IMR-90 (cell line): Measurements from ENCODE around the gene HNF1B. TPM values are rescaled to one million over a fixed set of nuclear protein-coding genes. Genes with fewer than 3 reads are reported as not detected.

Experiments used
- ATAC-seq: fragments of 200-7000 bp; cut with Tn5 transposase; 2 replicates; pipeline ENCODE4 v1.9.1; 2020; ENCODE audit warnings: low read depth, mild to moderate bottlenecking, moderate library complexity
- BruUV-seq: library from RNA; stranded (reverse); fragments of 400-500 nt; replicated peaks from 2 replicates; lab custom pipeline; 2021; lab: Mats Ljungman, UMichigan
- CTCF ChIA-PET: fragments of 300-600 bp; formaldehyde crosslinking; extraction: SDS; loops from one replicate; lab custom pipeline; 2021; ENCODE audit warnings: antibody characterized with exemption; lab: Yijun Ruan, JAX
- POLR2A ChIA-PET: fragments of 300-600 bp; sonication (Branson Sonifier 250); formaldehyde crosslinking; loops from one replicate; lab custom pipeline; 2022; ENCODE audit warnings: antibody characterized with exemption; ENCODE audit not compliant: unreplicated experiment; lab: Charles Lee
- DNase-seq: peaks from one replicate; pipeline ENCODE4 v3.0.0; 2013
- H2AFZ ChIP-seq: replicated peaks from 2 replicates; pipeline ENCODE3; 2013; ENCODE audit warnings: low read length, mild to moderate bottlenecking; ENCODE audit not compliant: poor library complexity
- H2AK5ac ChIP-seq: 2 replicates; pipeline ENCODE4 v1.6.1; 2013; ENCODE audit warnings: low read depth, low read length, inconsistent platforms
- H2AK9ac ChIP-seq: replicated peaks from 2 replicates; pipeline ENCODE3; 2013; ENCODE audit warnings: mild to moderate bottlenecking, low read depth, low read length, moderate library complexity; ENCODE audit not compliant: poor library complexity
- H2BK120ac ChIP-seq: 2 replicates; pipeline ENCODE4 v1.6.1; 2013; ENCODE audit warnings: low read depth, low read length, inconsistent platforms
- H2BK15ac ChIP-seq: 3 replicates; pipeline ENCODE4 v1.6.1; 2013; ENCODE audit warnings: low read depth, low read length, inconsistent platforms
- H2BK20ac ChIP-seq: 2 replicates; pipeline ENCODE4 v1.6.1; 2013; ENCODE audit warnings: low read depth, mild to moderate bottlenecking, inconsistent platforms, low read length, moderate library complexity
- H2BK5ac ChIP-seq: 2 replicates; pipeline ENCODE4 v1.6.1; 2013; ENCODE audit warnings: mild to moderate bottlenecking, low read depth, low read length, inconsistent platforms; ENCODE audit not compliant: poor library complexity, severe bottlenecking
- H3K14ac ChIP-seq: replicated peaks from 2 replicates; pipeline ENCODE4 v1.6.1; 2013; ENCODE audit warnings: low read depth, low read length, inconsistent platforms
- H3K18ac ChIP-seq: 2 replicates; pipeline ENCODE4 v1.6.1; 2013; ENCODE audit warnings: low read depth, low read length, control low read depth
- H3K23ac ChIP-seq: 2 replicates; pipeline ENCODE4 v1.6.1; 2013; ENCODE audit warnings: low read depth, low read length, inconsistent platforms
- H3K27ac ChIP-seq: 2 replicates; pipeline ENCODE4 v1.5.1; 2013; ENCODE audit warnings: mild to moderate bottlenecking, control low read depth, low read length; ENCODE audit not compliant: insufficient read depth
- H3K27me3 ChIP-seq: 2 replicates; pipeline ENCODE4 v1.6.1; 2013; ENCODE audit warnings: low read length; ENCODE audit not compliant: control insufficient read depth, insufficient read depth
- H3K36me3 ChIP-seq: 2 replicates; pipeline ENCODE4 v1.6.1; 2013; ENCODE audit warnings: low read length, mixed read lengths; ENCODE audit not compliant: control insufficient read depth, insufficient read depth
- H3K4ac ChIP-seq: 2 replicates; pipeline ENCODE4 v1.6.1; 2013; ENCODE audit warnings: low read depth, low read length, inconsistent platforms
- H3K4me1 ChIP-seq: 2 replicates; pipeline ENCODE4 v1.6.1; 2013; ENCODE audit warnings: low read length, mixed read lengths; ENCODE audit not compliant: control insufficient read depth, insufficient read depth
- H3K4me2 ChIP-seq: 2 replicates; pipeline ENCODE4 v1.6.1; 2013; ENCODE audit warnings: low read depth, mild to moderate bottlenecking, control low read depth, low read length, moderate library complexity
- H3K4me3 ChIP-seq: 2 replicates; pipeline ENCODE4 v1.5.1; 2013; ENCODE audit warnings: low read depth, mild to moderate bottlenecking, control low read depth, low read length, moderate library complexity; ENCODE audit not compliant: insufficient read depth
- H3K56ac ChIP-seq: 2 replicates; pipeline ENCODE4 v1.6.1; 2013; ENCODE audit warnings: low read length, inconsistent platforms; ENCODE audit not compliant: insufficient read depth; ENCODE audit errors: extremely low read depth
- H3K79me1 ChIP-seq, 2 experiments: 2 replicates each; pipeline ENCODE4 v1.6.1; 2013; ENCODE audit warnings: low read length in 2 of 2, inconsistent platforms in 1 of 2, low read depth in 1 of 2
- H3K9ac ChIP-seq: 2 replicates; pipeline ENCODE4 v1.6.1; 2013; ENCODE audit warnings: low read depth, low read length, control low read depth
- H3K9me1 ChIP-seq: 2 replicates; pipeline ENCODE4 v1.6.1; 2013; ENCODE audit warnings: low read length, inconsistent platforms; ENCODE audit not compliant: insufficient read depth
- H3K9me3 ChIP-seq: 2 replicates; pipeline ENCODE4 v1.6.1; 2013; ENCODE audit warnings: low read length; ENCODE audit not compliant: control insufficient read depth, insufficient read depth
- H4K20me1 ChIP-seq: 2 replicates; pipeline ENCODE4 v1.6.1; 2013; ENCODE audit warnings: low read length, inconsistent platforms; ENCODE audit not compliant: insufficient read depth
- H4K5ac ChIP-seq: 2 replicates; pipeline ENCODE4 v1.6.1; 2013; ENCODE audit warnings: mild to moderate bottlenecking, low read depth, low read length, control low read depth
- H4K8ac ChIP-seq, 2 experiments: 2 replicates each; pipeline ENCODE4 v1.6.1; 2013; ENCODE audit warnings: low read depth in 2 of 2, low read length in 2 of 2, control low read depth in 1 of 2, inconsistent platforms in 1 of 2
- H4K91ac ChIP-seq: 2 replicates; pipeline ENCODE4 v1.6.1; 2013; ENCODE audit warnings: low read depth, low read length, inconsistent platforms; ENCODE audit not compliant: insufficient read depth
- FOS ChIP-seq: fragments of 150-350 bp; IDR thresholded peaks from 2 replicates; pipeline ENCODE4 v1.6.1; 2016; ENCODE audit warnings: low read depth, low read length
- NFE2L2 ChIP-seq: fragments of 150-350 bp; IDR thresholded peaks from 2 replicates; pipeline ENCODE4 v1.6.1; 2016; ENCODE audit warnings: low read depth, mild to moderate bottlenecking, low read length
- WGBS, 2 experiments: methylation state at CpG; one replicate each; pipeline versions ENCODE4 v1.1.5 to v1.1.7; 2013; ENCODE audit warnings: missing lambda C conversion rate in 2 of 2; ENCODE audit not compliant: insufficient read length in 1 of 2; ENCODE audit errors: extremely low coverage in 2 of 2; 5-methylcytosine and 5-hydroxymethylcytosine counted together
- dilution Hi-C: fragments of 300-500 bp; cut with HindIII; formaldehyde crosslinking; loops from one replicate; pipeline ENCODE4 v1.14.3; 2018; ENCODE audit warnings: low sequenced_read_pairs; ENCODE audit not compliant: unreplicated experiment
- in situ Hi-C: fragments of 300-500 bp; cut with MboI; formaldehyde crosslinking; loops from 3 replicates; pipeline ENCODE4 v1.14.3; 2019; ENCODE audit warnings: low sequenced_read_pairs, inconsistent platforms, mixed read lengths
- intact Hi-C: fragments of 100-400 bp; cut with micrococcal nuclease; formaldehyde crosslinking; loops from 2 replicates; pipeline ENCODE4 v1.10.0; 2022
- polyA plus RNA-seq, 3 experiments: library from polyadenylated mRNA; depleted of rRNA; stranded (reverse); fragments of >200 nt; gene quantifications; 2 replicates each; pipeline ENCODE4 v1.2.3, GENCODE V29; 2012; ENCODE audit warnings: low replicate concordance in 1 of 3
- total RNA-seq: library from RNA; depleted of rRNA; stranded (reverse); fragments of >200 nt; gene quantifications from 2 replicates; pipeline ENCODE4 v1.2.3, GENCODE V29; 2012
- TF ChIP-seq, protein P1 (sequence below): fragments of 150-350 bp; IDR thresholded peaks from 2 replicates; pipeline ENCODE4 v1.6.1; 2017; ENCODE audit warnings: mild to moderate bottlenecking, antibody characterized with exemption, low read length, low read depth

Gene HNF1B
- total and polyA plus RNA-seq, 2 of the 4 experiments (the other 2 are of a cell fraction), result not detected

DNA sequence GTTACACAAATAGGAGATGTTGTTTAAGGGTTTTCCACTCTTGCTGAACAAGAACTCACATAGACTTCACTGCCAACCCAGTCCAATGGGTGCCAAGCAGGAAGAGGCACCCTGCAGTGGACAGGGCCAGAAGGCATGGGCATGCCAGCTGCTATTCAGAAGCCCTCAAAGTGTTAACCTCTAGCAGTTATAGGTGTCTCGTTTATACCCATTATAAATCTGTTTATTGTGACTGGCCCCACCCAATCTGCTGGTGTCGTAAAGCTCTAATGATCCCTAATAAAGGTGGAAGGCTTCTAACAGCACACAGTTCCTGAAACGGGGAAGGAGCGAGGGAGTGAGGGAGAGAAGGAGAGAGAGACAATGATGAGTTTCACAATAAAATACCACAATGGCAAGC, 23.9 kb downstream of the HNF1B start:
- no TSS peak for BruUV-seq
- Histone ChIP-seq H3K27me3 (peaks cover 13% of the 10 kb centered on the region), H4K91ac (no peak overlapping the region), H4K20me1 (no peaks in the 10 kb centered on the region), H4K5ac (no peak overlapping the region), H2BK20ac (no peak overlapping the region), H3K18ac (no peak overlapping the region), H3K14ac (no peak overlapping the region), H3K9me1 (no peaks in the 10 kb centered on the region), H3K79me1 (no peaks in the 10 kb centered on the region), H3K36me3 (no peaks in the 10 kb centered on the region), H2BK120ac (no peak overlapping the region), H3K23ac (no peak overlapping the region), H3K4ac (no peak overlapping the region), H3K27ac (no peak overlapping the region), H2BK15ac (no peak overlapping the region), H3K9me3 (no peaks in the 10 kb centered on the region), H2AK9ac (no peak overlapping the region), H2AK5ac (no peak overlapping the region), H3K4me3 (no peak overlapping the region), H2AFZ (no peak overlapping the region), H3K4me1 (peaks cover 11% of the 10 kb centered on the region), H2BK5ac (no peak overlapping the region), H3K4me2 (no peak overlapping the region), H3K9ac (no peak overlapping the region), H3K56ac (no peak overlapping the region), H4K8ac (no peak overlapping the region)
- DNase-seq (no peak), ATAC-seq (no peak)
- CTCF ChIA-PET, result no interaction called here
- intact Hi-C loops, result no loop called here
- in situ Hi-C loops, result no loop called here
- POLR2A ChIA-PET, result no interaction called here
- TF ChIP-seq, protein P1, sequence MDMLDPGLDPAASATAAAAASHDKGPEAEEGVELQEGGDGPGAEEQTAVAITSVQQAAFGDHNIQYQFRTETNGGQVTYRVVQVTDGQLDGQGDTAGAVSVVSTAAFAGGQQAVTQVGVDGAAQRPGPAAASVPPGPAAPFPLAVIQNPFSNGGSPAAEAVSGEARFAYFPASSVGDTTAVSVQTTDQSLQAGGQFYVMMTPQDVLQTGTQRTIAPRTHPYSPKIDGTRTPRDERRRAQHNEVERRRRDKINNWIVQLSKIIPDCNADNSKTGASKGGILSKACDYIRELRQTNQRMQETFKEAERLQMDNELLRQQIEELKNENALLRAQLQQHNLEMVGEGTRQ, result no peak
- no peak for TF ChIP-seq NFE2L2
- no peak for TF ChIP-seq FOS
- WGBS, 2 experiments, result no CpG with 5 or more reads among the region's 4 CpGs
- dilution Hi-C loops, result no loop called here
